GM12872 (cell line): ENCODE measurements around the gene MED13L.

Experiments
- TF ChIP-seq, protein P1 (sequence below): IDR thresholded peaks from 3 replicates; pipeline ENCODE4 v1.5.1; 2011; ENCODE audit warnings: low read depth, mild to moderate bottlenecking, low read length, moderate library complexity; ENCODE audit not compliant: insufficient read depth

The MED13L gene

DNA sequence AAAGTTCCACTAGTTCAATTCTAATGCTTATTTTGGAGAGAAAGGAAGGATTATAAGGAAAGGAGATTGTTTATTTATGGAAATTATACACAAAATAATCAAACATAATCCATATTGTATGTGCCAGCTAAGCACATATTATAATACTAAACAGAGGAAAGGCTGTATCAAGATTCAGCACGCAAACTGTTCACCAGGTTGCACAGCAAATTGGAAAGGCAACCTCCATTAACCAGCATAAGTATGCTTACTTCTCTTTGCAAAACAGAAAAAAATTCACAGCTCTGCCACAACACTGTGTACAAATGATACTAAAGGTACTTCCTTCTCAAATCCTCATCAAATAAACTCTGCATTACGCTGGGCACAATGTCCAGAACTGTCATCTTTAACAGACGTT is 146.3 kb downstream of the MED13L start:
- TF ChIP-seq, protein P1, sequence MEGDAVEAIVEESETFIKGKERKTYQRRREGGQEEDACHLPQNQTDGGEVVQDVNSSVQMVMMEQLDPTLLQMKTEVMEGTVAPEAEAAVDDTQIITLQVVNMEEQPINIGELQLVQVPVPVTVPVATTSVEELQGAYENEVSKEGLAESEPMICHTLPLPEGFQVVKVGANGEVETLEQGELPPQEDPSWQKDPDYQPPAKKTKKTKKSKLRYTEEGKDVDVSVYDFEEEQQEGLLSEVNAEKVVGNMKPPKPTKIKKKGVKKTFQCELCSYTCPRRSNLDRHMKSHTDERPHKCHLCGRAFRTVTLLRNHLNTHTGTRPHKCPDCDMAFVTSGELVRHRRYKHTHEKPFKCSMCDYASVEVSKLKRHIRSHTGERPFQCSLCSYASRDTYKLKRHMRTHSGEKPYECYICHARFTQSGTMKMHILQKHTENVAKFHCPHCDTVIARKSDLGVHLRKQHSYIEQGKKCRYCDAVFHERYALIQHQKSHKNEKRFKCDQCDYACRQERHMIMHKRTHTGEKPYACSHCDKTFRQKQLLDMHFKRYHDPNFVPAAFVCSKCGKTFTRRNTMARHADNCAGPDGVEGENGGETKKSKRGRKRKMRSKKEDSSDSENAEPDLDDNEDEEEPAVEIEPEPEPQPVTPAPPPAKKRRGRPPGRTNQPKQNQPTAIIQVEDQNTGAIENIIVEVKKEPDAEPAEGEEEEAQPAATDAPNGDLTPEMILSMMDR, result no peak

DNA sequence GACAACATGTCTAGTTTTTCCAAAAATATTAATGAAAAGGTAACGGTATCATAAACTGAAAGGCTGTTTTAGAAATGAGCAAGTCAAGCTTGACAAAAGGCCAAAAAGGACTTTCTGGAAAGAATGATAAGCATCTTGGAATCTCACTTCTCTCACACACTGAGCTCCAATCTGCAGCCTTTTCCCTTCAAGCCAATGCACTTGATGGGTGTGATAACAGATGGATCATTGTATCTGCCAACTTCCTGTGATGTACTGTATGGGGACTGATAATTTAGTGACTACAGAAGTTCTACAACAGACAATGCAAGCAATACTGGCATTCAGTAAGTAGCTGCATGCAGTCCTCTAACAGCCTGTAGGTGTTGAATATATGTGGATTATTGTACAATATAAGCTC is 147.1 kb downstream of the MED13L start:
- TF ChIP-seq, protein P1, result no peak

DNA sequence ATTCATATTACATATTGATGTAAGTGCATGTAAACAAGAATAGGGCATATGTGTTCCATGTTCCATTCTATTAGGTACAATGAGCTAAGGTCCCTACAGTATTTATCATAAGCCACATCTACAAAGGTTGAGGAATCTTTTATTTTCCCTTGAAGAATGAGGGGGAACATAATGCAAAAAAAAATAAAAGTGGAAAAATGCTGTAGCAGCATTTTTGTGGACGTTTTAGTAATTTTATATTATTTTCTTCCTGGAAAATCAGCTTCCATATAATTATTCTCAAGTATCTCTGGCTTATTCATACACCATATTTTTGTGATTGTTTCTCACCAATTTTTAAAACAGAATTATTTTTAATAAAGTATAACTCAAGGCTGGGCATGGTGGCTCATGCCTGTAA is 148.7 kb downstream of the MED13L start:
- TF ChIP-seq, protein P1, result no peak

DNA sequence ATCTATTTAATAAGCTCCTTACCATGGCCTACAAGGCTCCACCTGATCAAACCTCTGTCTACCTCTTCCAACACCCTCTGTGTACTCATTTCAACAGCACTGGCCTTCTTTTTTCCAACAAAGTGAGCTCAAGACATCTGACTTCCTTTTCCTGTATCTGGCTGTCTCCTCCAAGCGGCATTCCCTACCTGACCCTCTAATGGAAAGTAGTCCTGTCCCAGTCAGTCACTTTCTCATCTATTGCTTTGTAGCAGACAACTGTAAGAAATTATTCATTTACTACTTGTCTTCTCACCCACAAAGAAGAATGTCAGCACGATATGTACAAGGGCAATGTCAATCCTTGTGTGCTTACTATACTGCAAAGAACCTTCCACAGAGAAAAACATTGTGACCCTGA is 149.6 kb downstream of the MED13L start:
- TF ChIP-seq, protein P1, result no peak

DNA sequence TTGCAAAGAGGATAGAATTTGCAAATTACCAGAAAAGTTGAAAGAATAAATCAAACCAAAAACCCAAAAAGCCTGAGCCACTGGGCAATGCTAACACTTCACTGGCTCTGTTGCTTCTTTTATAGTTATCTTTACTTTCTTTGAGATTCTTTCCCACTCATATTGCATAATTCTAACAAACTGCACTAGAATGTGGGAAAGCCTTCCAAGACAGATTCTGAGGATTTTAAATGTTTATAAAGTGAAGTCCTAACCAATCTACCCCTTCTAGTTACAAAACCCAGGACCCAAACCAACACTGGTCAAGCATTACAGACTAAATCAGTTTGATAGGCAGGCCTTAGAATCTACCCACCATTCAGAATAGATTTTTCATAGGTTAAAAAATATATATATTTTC is 150.9 kb downstream of the MED13L start:
- TF ChIP-seq, protein P1, result no peak

DNA sequence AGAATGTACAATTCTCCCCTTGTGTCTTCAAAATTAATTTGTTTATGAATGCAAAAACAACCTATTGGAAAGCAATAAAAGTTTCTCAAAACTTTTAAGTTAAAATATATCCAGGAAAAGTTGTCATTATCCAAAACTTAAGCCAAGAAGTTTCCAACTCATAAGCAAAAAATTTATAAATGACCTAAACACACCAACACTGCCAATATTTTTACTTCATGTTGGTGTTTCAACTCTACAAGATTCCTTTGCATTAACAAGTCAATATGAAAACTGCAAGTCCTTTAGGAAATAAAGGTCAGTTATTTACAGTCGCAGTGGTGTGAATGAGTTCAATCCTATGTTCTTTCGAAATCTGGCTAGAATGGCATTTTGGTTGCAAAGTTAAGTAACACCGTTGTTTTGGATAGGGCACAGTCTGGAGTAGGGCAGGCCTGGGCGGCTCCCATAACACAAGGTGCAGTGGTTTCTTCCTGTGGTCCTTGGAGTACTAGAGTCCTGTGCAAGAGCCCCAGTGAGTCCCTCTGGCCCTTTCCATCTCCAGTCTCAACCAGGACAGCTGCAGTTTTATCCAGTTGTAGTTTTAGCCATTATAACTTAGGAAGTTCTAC is 151.4 kb downstream of the MED13L start:
- TF ChIP-seq, protein P1, result no peak

DNA sequence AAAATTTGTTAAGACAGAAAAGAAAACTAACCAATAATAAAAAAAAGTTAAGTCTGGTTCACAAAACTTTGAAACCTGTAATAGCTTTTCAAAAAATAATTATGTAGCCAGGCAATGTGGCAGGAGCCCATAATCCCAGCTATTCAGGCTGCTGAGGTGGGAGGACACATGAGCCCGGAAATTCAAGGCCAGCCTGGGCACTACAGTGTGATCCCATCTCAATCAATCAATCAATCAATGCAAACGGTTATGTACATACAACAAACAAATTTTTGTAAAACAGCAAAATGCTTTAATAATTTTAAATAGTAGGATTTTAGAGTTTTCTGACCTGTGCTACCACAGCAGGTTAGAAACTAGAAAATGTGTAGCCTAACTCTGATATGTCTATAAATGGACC is 152.4 kb downstream of the MED13L start:
- TF ChIP-seq, protein P1, result no peak
